Suppressor macrophage (primary cell): Measurements from ENCODE around the gene KRT6C.

Source experiments
- DNase-seq, 4 experiments: peaks; one replicate each; pipeline ENCODE4 v3.0.0-alpha.2; 2020 to 2022

The KRT6C gene

GRCh38 chr12:52434081-52434733 lies 39.4 kb downstream of the KRT6C start, which contains the start of gene KRT75:
KRT75 (minus strand) TSS chr12:52434371; CDS start chr12:52434304, 67 bp downstream.
- no peak for DNase-seq

- no peak for DNase-seq
These were observed 40.0 kb downstream of the KRT6C start for GRCh38 chr12:52433501-52434080.

GRCh38 chr12:52432559-52433207 lies 40.9 kb downstream of the KRT6C start:
- no peak for DNase-seq

- no peak for DNase-seq
These were observed 45.5 kb downstream of the KRT6C start for GRCh38 chr12:52428121-52428520.

- DNase-seq, result no peak
These were observed 46.5 kb downstream of the KRT6C start for GRCh38 chr12:52427083-52427482.

- DNase-seq, result no peak
These were observed 47.6 kb downstream of the KRT6C start for GRCh38 chr12:52426034-52426433.

GRCh38 chr12:52425466-52425865 lies 48.1 kb downstream of the KRT6C start:
- no peak for DNase-seq

GRCh38 chr12:52423661-52424500 lies 49.7 kb downstream of the KRT6C start:
- DNase-seq, result no peak

- no peak for DNase-seq
These were observed 50.6 kb downstream of the KRT6C start for GRCh38 chr12:52423035-52423434.

- no peak for DNase-seq
These were observed 53.9 kb downstream of the KRT6C start for GRCh38 chr12:52419656-52420055.

GRCh38 chr12:52418576-52419110 lies 55.0 kb downstream of the KRT6C start:
- DNase-seq, result no peak
